Mononuclear cell (primary cell): Measurements from ENCODE around the gene MTNR1A. TPM values are rescaled to one million over a fixed set of nuclear protein-coding genes. Genes with fewer than 3 reads are reported as not detected.

Source experiments
- H3K27me3 ChIP-seq: 2 replicates; pipeline ENCODE4 v1.6.0; 2011; ENCODE audit warnings: low read length, control low read depth; ENCODE audit not compliant: insufficient read depth
- H3K4me1 ChIP-seq: 2 replicates; pipeline ENCODE4 v1.5.1; 2011; ENCODE audit warnings: mild to moderate bottlenecking, low read length, control low read depth; ENCODE audit not compliant: insufficient read depth
- H3K4me3 ChIP-seq: 2 replicates; pipeline ENCODE4 v1.5.1; 2011; ENCODE audit warnings: mild to moderate bottlenecking, low read length, moderate library complexity
- H3K9me3 ChIP-seq: 2 replicates; pipeline ENCODE4 v1.5.1; 2011; ENCODE audit warnings: low read depth, mild to moderate bottlenecking, control low read depth, low read length
- total RNA-seq: library from RNA; depleted of rRNA; stranded (reverse); fragments of >200 nt; gene quantifications from one replicate; pipeline ENCODE4 v1.2.3, GENCODE V29; 2012

MTNR1A gene
- total RNA-seq, 1 donor: not detected

DNA sequence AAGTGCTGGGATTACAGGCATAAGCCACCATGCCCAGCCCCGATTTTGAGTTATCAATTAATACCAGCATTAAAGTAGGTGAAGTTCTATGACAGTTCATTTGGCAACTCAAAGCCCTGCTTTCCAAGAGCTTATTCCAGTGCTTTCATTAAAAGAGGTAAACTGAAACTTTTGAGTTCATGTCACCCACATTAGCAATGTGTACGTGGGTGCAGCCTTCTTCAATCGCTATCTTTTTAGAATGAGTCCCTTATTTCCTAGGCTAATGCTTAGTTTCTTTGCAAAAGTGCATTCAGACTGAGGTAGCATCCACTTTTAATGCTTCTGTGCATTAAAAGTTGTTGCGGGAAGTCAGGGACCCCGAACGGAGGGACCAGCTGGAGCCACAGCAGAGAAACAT, 26.1 kb upstream of the MTNR1A start:
- Histone ChIP-seq H3K27me3 (no peaks in the 10 kb centered on the region), H3K9me3 (no peaks in the 10 kb centered on the region), H3K4me1 (no peaks in the 10 kb centered on the region), H3K4me3 (no peak overlapping the region)

DNA sequence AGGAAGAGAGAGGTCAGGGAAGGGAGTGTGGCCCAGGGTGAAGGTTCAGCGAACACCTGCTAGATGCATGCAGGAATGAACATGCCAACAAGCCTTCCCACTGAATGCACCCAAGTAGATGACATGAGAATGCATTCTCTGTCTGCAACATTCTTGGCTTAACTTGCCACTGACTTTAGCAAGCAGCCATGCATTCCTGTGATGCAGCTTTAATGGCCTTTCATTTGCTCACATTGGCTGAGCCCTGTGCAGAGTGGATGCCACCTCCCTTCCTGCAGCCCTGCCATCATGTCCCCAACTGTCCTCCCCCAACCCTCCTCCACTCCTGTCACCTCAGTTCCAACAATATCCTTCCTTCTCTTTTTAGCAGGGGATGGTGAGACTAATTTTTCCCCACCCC, 25.3 kb upstream of the MTNR1A start:
- Histone ChIP-seq H3K4me3 (no peak overlapping the region), H3K9me3 (no peaks in the 10 kb centered on the region), H3K4me1 (no peaks in the 10 kb centered on the region), H3K27me3 (no peaks in the 10 kb centered on the region)

DNA sequence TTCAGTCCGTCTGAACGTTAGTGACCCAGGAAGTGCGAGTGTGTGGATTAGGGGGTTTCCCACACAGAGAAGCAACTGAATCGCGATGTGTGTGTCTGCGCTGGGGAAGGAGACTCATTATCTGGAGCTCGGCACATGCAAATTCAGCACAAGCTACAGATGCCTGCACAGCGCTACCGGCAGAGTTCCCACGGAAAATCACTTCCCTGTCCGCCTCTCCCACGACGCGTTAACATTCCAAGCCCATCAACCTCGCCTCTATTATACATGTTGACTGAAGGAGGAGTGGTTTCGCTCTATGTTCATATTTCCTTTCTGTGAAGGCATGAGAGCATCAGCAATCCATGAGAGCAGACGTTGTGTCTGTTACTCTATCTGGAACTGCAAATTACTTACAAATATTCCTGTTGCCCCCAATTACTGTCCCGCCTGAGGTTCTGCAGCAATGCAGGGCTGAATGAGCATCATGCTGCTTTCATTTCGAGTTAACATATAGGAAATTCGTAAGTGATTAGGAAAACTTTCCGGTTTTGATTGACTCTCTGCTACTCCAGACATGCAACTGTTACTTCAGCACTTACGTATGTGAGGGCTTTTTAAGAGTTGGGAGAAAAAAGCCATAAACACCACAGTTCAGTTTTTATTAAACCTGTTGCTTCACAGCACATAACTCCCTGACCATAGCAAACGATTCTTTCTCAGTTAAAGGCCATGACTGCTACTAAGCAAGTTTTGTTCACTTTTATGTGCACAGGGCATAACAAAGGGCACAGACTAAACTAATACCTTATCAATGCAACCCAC, 15.0 kb upstream of the MTNR1A start:
- Histone ChIP-seq H3K9me3 (no peaks in the 10 kb centered on the region), H3K27me3 (no peaks in the 10 kb centered on the region), H3K4me1 (no peaks in the 10 kb centered on the region), H3K4me3 (no peak overlapping the region)

DNA sequence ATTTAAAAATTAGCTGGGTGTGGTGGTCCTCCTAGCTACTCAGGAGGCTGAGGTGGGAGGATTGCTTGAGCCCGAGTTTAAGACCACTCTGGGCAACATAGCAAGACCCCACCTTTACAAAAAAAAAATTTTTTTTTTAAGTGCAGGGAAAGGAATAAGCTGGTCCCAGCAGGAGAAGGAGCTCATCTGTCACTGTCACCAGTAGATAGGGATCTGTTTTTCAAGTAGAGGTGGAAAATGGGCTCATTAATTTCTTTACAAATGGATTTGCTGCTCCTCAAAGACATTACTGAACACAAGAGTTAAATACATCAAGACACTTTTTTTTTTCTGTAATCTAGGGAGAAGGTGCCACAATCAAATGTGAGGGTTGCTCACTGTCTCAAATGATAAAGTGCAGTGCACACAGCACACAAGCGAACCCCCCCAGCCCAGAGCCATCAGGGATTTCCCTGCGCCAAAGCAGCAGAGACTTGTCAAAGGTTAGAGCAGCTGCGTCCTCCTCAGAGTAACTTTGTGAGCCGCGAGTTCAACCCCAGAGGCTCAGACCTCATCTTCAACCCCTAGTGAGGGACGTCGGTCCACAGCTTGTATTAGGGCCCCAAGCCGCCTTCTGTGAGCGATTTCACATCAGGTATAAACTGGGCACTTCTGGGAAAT, 14.3 kb upstream of the MTNR1A start:
- Histone ChIP-seq H3K4me1 (no peaks in the 10 kb centered on the region), H3K9me3 (no peaks in the 10 kb centered on the region), H3K4me3 (no peak overlapping the region), H3K27me3 (no peaks in the 10 kb centered on the region)

DNA sequence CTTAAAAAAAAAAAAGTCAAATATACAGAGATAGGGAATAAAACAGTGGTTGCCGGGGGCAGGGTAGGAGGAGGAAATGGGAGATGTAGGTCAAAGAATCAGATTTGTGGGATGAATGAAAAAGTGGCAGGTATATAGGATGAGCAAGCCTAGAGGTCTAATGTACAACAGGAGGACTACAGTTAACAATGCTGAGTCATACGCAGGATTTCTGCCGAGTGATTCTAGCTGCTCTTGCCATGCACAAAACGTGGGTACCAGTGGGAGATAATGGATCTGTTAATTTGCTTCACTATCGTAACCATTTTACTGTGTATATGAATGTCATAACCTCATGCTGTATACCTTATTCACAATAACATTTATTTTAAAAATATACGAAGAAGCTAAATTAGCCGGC, 10.7 kb upstream of the MTNR1A start:
- Histone ChIP-seq H3K27me3 (no peaks in the 10 kb centered on the region), H3K9me3 (no peaks in the 10 kb centered on the region), H3K4me3 (no peak overlapping the region), H3K4me1 (no peaks in the 10 kb centered on the region)

DNA sequence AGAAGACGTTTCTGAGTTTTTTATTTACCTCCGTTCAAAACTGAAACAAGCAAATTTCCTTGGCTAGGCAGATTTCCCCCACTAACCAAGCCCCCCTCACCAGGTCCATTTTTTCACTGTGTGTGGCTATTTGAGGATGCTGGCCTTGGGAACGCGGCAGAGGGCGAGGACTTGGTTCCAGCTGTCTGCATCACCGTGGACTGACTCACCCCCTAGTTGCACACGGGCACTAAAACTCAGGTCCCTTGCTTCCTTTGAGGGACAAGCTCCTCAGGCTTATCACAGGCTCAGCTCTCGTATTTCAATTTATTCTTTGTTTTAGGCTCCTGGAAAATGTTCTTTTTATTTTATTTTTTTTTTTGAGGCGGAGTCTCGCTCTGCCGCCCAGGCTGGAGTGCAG, 8.4 kb upstream of the MTNR1A start:
- Histone ChIP-seq H3K9me3 (no peaks in the 10 kb centered on the region), H3K4me3 (no peak overlapping the region), H3K4me1 (no peaks in the 10 kb centered on the region), H3K27me3 (no peaks in the 10 kb centered on the region)

DNA sequence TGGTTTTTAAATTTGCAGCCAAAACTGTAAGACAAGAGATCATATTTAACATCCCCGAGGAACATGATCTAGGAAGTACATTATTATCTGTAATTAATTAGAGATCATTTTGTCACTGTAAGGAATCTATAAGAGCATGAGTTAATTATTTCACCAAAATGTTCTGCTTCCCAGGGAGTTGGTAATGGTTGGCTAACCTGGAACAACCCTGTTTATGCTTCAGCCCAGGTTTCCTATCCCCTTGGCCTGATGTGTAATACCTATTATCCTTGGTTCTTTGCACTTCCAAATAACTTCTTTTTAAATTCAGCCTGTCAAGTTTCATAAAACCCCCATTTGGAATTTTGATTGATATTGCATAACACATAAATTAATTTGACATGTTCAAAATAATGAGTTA, 6.4 kb upstream of the MTNR1A start:
- no peaks in the 10 kb centered on the region for H3K4me1 ChIP-seq
- no peak overlapping the region for H3K4me3 ChIP-seq
- H3K9me3 ChIP-seq: no peaks in the 10 kb centered on the region
- H3K27me3 ChIP-seq: no peaks in the 10 kb centered on the region

DNA sequence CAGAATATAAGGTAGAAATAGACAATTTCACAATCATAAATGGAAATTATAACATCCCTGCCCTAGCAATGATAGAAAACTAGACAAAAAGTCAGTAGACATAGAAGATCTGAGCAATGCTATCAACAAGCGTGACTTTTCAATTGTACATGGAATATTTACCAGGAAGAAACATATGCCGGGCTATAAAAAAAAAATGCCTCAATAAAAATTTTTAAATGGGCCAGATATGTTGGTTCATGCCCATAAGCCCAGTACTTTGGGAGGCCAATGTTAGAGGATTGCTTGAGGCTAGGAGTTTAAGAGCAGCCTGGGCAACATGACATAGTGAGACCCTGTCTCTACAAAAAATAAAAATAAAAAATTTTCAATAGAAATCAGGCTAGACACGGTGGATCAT, 5.3 kb upstream of the MTNR1A start:
- Histone ChIP-seq H3K27me3 (peaks cover 3% of the 10 kb centered on the region), H3K9me3 (no peaks in the 10 kb centered on the region), H3K4me3 (no peak overlapping the region), H3K4me1 (no peaks in the 10 kb centered on the region)

DNA sequence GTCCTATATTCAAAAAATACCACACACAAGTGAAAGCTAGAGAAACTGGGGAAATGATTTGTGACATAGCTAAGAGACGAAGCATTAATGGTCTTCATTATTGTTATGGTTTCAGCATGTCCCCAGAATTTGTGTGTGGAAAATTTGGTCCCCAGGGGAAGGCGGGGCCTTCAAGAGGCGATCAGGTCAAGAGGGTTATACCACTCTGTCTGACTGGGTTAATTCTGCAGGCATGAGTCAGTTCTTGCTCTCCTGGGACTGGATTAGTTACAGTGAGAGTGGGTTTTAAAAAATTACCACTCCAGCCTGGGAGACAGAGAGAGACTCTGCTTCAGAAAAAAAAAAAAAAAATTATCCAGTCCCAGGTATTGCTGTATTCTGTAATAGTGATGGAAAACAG, 2.1 kb upstream of the MTNR1A start:
- Histone ChIP-seq H3K27me3 (peaks cover 10% of the 10 kb centered on the region), H3K4me1 (no peaks in the 10 kb centered on the region), H3K9me3 (no peaks in the 10 kb centered on the region), H3K4me3 (no peak overlapping the region)

DNA sequence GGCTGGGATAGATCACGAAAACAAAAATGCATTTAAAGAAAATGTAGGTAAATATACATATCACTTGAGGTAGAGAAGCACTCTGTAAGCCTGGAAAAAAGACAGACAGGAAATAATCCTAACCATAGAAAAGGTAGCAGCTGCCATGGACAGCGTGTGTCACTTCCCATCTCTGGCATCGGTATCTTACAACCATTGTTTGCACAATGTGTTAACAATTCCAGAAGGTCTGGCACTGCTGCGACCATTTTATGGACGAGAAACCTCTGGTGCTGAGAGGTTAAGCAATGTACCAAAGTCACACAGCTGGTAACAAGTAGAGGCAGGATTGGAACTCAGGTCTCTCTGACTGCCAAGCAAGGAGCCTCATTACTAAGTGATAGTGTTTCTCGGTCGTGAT, 1.7 kb upstream of the MTNR1A start:
- peaks cover 10% of the 10 kb centered on the region for H3K27me3 ChIP-seq
- no peak overlapping the region for H3K4me3 ChIP-seq
- no peaks in the 10 kb centered on the region for H3K9me3 ChIP-seq
- no peaks in the 10 kb centered on the region for H3K4me1 ChIP-seq

DNA sequence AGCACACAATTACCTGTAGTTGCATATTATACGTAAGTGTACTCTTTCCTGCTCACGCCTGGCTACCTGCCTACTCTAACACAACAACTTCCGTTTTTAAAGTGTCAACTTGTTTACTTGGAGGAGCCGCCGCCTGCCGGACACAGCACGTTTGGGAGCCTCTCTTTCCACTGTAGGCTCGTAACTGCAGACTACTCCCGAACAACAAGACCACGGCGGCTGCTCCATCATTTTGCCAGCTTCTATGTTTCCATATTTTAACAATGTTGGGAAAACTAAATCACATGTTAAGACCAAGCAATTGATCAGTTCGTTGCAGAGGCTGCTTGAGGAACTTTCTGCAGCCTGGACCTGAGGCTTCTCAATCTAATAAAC, 841 bp downstream of the MTNR1A start:
- Histone ChIP-seq H3K4me3 (no peak overlapping the region), H3K4me1 (no peaks in the 10 kb centered on the region), H3K9me3 (no peaks in the 10 kb centered on the region), H3K27me3 (peaks cover 10% of the 10 kb centered on the region)

DNA sequence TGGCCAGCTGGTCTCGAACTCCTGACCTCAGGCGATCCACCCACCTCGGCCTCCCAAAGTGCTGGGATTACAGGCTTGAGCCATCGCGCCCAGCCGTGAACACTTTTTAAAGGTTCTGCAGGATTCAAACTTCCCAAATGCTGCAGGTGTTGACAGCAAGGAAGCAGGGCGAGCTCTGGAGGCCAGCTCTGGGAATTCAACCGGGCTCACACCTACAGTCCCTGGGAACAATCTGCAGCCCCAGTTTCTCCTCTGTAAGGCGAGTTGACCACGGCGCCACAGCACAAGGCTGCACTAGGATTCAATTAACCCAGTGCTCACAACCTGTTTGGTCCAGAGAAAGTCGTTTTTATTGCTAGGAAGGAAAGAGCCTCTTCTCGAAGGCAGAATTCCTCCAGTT, 1.6 kb downstream of the MTNR1A start:
- H3K27me3 ChIP-seq: peaks cover 10% of the 10 kb centered on the region
- H3K9me3 ChIP-seq: no peaks in the 10 kb centered on the region
- H3K4me1 ChIP-seq: no peaks in the 10 kb centered on the region
- H3K4me3 ChIP-seq: no peak overlapping the region

DNA sequence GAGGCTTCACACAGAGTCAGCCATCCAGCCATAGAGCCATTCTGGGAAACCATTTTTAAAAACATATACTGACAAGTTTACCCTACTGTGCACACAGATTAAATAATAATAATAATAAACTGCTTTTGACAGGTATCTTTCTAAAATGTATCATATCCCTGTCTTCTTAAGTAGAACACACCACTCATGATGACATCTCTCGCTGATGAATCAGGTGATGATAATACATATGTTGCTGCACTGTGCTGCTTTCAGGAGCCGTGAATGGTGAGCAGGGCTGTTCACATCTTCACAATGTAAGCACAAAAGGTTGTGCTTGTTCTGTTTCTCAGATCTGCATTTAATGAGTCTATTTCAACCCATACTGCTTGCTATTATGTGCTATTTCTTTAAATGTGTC, 3.5 kb downstream of the MTNR1A start:
- Histone ChIP-seq H3K4me3 (no peak overlapping the region), H3K9me3 (no peaks in the 10 kb centered on the region), H3K27me3 (peaks cover 10% of the 10 kb centered on the region), H3K4me1 (no peaks in the 10 kb centered on the region)

DNA sequence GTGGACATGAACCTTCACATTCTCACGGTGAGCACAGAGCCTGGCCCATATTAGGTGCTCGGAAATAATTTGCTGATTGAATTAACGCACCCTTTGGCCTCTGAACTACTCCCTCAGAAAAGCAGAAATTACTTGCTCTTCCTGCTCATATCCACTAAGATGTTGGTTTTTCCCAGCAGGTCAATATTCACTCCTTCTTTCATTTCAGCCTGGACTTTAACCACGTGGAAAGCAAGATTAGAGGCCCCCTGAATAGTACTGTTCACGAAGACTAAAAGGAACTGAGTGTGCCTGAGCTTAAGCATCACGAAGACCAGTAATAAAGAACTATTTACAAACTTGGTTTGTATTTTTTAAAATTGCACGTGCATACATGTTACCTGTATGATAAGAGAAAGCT, 9.9 kb downstream of the MTNR1A start:
- Histone ChIP-seq H3K4me3 (no peak overlapping the region), H3K27me3 (no peaks in the 10 kb centered on the region), H3K4me1 (no peaks in the 10 kb centered on the region), H3K9me3 (no peaks in the 10 kb centered on the region)

DNA sequence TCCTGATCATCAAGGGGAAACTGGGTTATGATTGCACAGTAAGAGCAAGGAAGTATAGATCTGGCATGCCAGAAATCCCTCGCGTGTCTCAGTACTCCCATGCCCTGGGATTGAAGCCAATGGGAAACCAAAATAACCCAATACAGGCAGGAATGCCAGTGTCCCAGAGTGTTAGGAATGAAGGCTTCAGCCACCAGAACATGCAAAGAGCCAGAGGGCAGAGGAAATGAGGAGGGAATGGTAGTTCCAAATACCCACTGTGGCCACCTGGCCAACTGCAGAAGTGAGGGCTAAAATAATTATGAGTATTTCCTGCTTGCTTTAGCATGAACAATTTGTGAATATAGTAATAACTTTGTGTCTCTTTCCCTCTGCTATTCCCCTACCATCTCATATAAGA, 12.2 kb downstream of the MTNR1A start:
- Histone ChIP-seq H3K4me1 (no peaks in the 10 kb centered on the region), H3K9me3 (no peaks in the 10 kb centered on the region), H3K27me3 (no peaks in the 10 kb centered on the region), H3K4me3 (no peak overlapping the region)

DNA sequence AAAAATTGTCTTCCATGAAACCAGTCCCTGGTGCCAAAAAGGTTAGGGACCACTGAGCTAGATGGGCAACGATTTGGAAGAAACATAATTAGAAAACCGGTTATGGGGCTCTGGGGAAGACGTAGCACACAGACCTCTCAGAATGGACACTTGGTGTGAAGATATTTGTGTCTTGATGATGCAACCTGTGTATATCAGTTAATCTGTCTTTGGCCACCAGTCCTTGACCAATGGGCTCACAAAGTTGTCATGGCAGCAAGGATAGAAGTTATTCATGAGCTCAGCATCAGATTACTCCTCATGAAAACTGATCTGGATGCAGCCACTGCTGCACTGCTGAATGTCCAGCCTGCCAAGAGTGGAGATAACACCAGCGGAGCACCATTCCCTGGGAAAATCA, 13.6 kb downstream of the MTNR1A start:
- Histone ChIP-seq H3K4me1 (no peaks in the 10 kb centered on the region), H3K9me3 (no peaks in the 10 kb centered on the region), H3K4me3 (no peak overlapping the region), H3K27me3 (no peaks in the 10 kb centered on the region)
